ENCODE data around the gene CUBN.

Gene CUBN

DNA sequence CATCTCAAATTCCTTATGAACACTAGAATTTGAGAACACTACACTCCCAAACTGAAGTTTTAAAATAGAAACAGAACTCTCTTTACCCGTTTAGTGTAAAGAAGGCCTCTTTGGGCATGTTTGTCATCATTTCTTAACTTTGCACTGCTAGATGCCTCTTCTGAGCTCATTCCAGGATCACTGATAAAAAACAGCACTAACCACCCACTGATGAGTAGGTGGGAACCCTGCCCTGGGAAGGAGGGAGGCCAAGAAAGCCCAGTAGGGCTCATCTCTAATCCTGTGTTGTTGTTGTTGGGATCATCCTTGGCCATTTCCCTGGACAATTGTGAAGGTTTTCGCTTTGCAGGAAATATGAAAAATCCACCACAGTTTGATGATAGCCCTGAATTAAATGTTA lies 68.2 kb downstream of the CUBN start:
- peak overlapping the region; percentile 20 for H2AFZ ChIP-seq (ENCODE audit: low read length, unreplicated experiment)

DNA sequence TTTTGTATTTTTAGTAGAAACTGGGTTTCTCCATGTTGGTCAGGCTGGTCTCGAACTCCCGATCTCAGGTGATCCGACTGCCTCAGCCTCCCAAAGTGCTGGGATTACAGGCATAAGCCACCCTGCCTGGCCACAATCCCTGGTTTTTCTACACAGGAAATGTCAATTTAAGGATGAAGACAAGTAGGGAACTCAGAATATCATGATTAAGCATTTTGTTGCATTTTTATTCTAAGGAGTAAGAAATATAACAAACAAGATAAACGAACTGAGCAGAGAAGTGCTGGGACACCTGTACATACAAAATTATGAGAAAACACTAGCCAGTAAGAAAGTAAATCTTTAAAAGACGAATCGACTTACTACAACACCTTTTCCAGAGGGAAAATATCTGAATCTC lies 69.3 kb downstream of the CUBN start:
- no peak overlapping the region for H2AFZ ChIP-seq (ENCODE audit: low read length, unreplicated experiment)
- peak overlapping the region; percentile 100 for H3K27ac ChIP-seq (ENCODE audit: low read depth, low read length)
- no peaks in the 10 kb centered on the region for H3K27me3 ChIP-seq (ENCODE audit: insufficient read depth, low read length)
- H3K79me2 ChIP-seq (ENCODE audit: control insufficient read depth, insufficient read depth, low read length, unreplicated experiment) = no peaks in the 10 kb centered on the region
- no peak overlapping the region for H3K4me3 ChIP-seq (ENCODE audit: low read depth, low read length)
- H3K36me3 ChIP-seq (ENCODE audit: insufficient read depth, low read length) = no peaks in the 10 kb centered on the region
- H3K4me1 ChIP-seq (ENCODE audit: control insufficient read depth, insufficient read depth, low read length, unreplicated experiment) = peaks cover 69% of the 10 kb centered on the region

More for the DNA sequence above, 68.2 kb downstream of the CUBN start:
- H3K27me3 ChIP-seq (ENCODE audit: insufficient read depth, low read length) = no peaks in the 10 kb centered on the region
- H3K36me3 ChIP-seq (ENCODE audit: insufficient read depth, low read length) = no peaks in the 10 kb centered on the region
- H3K4me3 ChIP-seq (ENCODE audit: low read depth, low read length) = peak overlapping the region; percentile 57; the same call in 1 of the 2 replicates
- H3K4me1 ChIP-seq (ENCODE audit: control insufficient read depth, insufficient read depth, low read length, unreplicated experiment) = peaks cover 65% of the 10 kb centered on the region
- peak overlapping the region; percentile 100 for H3K27ac ChIP-seq (ENCODE audit: low read depth, low read length)
- no peaks in the 10 kb centered on the region for H3K79me2 ChIP-seq (ENCODE audit: control insufficient read depth, insufficient read depth, low read length, unreplicated experiment)

DNA sequence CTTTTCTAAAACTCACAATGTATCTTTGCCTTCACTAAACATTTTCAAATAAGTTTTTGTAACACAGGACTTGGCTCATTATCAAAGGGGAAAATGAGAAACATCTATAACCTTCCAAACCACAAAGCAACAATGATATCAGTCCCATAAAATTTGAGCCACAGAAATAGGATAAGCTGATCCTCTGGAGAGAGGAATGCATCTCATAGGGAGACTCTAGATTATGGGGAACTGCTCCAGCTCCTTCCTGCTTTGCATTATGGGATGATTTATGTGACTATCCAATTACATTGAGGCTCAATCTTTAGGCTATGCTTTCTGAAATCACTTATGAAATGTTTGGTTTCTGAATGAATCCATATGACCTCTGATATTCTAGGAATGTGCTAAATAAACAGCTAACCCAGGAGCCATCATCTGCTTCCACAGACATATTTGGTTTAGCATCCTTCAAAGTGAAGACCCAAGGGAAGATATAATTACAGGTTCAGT lies 70.4 kb downstream of the CUBN start:
- Histone ChIP-seq H3K36me3 (ENCODE audit: insufficient read depth, low read length) (no peaks in the 10 kb centered on the region), H3K4me1 (ENCODE audit: control insufficient read depth, insufficient read depth, low read length, unreplicated experiment) (peaks cover 64% of the 10 kb centered on the region), H3K79me2 (ENCODE audit: control insufficient read depth, insufficient read depth, low read length, unreplicated experiment) (no peaks in the 10 kb centered on the region), H2AFZ (ENCODE audit: low read length, unreplicated experiment) (peak overlapping the region; percentile 76), H3K4me3 (ENCODE audit: low read depth, low read length) (no peak overlapping the region), H3K27me3 (ENCODE audit: insufficient read depth, low read length) (no peaks in the 10 kb centered on the region), H3K27ac (ENCODE audit: low read depth, low read length) (peak overlapping the region; percentile 88)

DNA sequence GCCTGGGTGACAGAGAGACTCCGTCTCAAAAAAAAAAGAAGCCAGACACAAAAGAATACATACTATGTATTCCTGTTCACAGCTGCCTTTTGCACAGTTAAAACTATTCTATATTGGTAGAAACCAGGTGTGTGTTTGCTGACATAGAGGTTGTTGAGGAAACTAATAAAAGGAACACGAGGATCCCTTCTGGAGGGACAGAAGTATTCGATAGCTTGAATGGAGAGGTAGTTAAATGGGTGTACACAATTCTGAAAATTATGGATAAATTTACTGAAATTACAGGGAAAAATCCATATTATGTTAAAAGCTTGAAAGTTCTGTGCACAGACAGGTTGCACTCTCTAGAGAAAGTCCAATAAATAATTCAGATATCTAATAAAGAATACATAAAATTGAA lies 71.5 kb downstream of the CUBN start:
- Histone ChIP-seq H3K79me2 (ENCODE audit: control insufficient read depth, insufficient read depth, low read length, unreplicated experiment) (no peaks in the 10 kb centered on the region), H2AFZ (ENCODE audit: low read length, unreplicated experiment) (no peak overlapping the region), H3K27me3 (ENCODE audit: insufficient read depth, low read length) (no peaks in the 10 kb centered on the region), H3K27ac (ENCODE audit: low read depth, low read length) (no peak overlapping the region), H3K4me3 (ENCODE audit: low read depth, low read length) (no peak overlapping the region), H3K36me3 (ENCODE audit: insufficient read depth, low read length) (no peaks in the 10 kb centered on the region), H3K4me1 (ENCODE audit: control insufficient read depth, insufficient read depth, low read length, unreplicated experiment) (peaks cover 54% of the 10 kb centered on the region)

DNA sequence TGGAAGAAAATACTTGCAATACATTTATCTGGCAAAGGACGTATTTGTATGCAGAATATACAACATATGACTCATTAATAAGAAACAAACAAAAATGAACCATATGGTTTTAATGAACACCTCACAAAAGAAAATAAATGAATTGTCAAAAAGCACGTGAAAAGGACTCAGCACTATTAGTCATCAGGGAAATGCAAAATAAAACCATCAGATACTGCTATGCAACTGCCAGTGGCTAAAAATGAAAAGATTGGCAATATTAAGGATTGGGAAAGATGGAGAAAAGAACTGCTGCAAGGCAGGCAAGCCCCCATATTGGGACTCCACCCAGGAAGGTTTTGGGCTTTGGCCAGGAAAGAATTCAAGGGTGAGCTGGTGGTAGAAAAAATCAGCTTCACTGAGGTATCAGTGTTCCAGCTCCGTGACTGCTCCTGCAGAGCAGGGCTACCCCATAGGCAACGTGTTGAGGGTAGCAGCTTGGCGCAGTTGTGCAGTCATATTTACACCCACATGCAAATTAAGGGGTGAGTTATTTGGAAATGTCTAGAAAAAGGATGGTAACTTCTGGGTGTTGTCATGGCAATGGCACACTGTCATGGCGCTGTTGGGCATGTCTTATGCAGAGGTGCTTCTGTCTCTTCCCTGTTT lies 72.7 kb downstream of the CUBN start:
- no peak overlapping the region for H3K4me3 ChIP-seq (ENCODE audit: low read depth, low read length)
- no peaks in the 10 kb centered on the region for H3K36me3 ChIP-seq (ENCODE audit: insufficient read depth, low read length)
- H3K4me1 ChIP-seq (ENCODE audit: control insufficient read depth, insufficient read depth, low read length, unreplicated experiment) = peaks cover 44% of the 10 kb centered on the region
- H3K27me3 ChIP-seq (ENCODE audit: insufficient read depth, low read length) = no peaks in the 10 kb centered on the region
- no peak overlapping the region for H2AFZ ChIP-seq (ENCODE audit: low read length, unreplicated experiment)
- peak overlapping the region; percentile 61 for H3K27ac ChIP-seq (ENCODE audit: low read depth, low read length)
- no peaks in the 10 kb centered on the region for H3K79me2 ChIP-seq (ENCODE audit: control insufficient read depth, insufficient read depth, low read length, unreplicated experiment)

DNA sequence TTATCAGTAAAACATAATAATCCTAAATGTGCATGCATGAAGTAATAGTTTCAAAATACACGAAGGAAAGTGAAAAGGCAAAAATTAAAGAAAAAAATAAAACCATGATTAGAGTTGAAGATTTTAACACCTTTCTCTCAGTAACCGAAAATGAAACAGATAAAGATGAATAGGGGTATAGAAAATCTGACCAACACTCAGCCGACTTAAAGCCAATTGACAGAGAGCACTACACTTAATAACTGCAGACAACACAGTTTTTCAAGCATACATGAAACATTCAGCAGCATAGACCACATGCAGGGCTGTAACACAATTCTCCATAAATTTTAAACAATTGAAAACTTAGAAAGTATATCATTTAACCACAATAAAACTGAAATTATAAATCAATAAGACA lies 76.1 kb downstream of the CUBN start:
- Histone ChIP-seq H2AFZ (ENCODE audit: low read length, unreplicated experiment) (no peak overlapping the region), H3K4me3 (ENCODE audit: low read depth, low read length) (no peak overlapping the region), H3K27ac (ENCODE audit: low read depth, low read length) (no peak overlapping the region), H3K27me3 (ENCODE audit: insufficient read depth, low read length) (no peaks in the 10 kb centered on the region), H3K79me2 (ENCODE audit: control insufficient read depth, insufficient read depth, low read length, unreplicated experiment) (no peaks in the 10 kb centered on the region), H3K36me3 (ENCODE audit: insufficient read depth, low read length) (no peaks in the 10 kb centered on the region), H3K4me1 (ENCODE audit: control insufficient read depth, insufficient read depth, low read length, unreplicated experiment) (peaks cover 19% of the 10 kb centered on the region)

DNA sequence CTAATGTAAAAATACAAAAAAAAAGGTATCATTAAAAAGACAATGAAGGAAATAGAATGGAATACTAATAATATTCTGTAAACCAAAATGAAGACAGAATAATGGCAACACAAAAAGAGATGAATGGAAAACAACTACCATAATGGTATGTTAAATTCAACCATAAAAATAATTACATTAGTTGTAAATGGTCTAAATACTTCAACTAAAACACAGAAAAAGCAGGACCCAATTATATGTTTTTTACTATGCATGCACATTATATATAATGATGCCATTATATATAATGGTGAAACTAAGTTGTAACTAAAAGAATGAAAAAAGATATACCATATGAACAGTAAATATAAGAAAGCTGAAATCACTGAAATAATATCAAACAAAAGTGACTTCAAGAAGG lies 76.5 kb downstream of the CUBN start:
- no peak overlapping the region for H3K4me3 ChIP-seq (ENCODE audit: low read depth, low read length)
- H3K79me2 ChIP-seq (ENCODE audit: control insufficient read depth, insufficient read depth, low read length, unreplicated experiment) = no peaks in the 10 kb centered on the region

DNA sequence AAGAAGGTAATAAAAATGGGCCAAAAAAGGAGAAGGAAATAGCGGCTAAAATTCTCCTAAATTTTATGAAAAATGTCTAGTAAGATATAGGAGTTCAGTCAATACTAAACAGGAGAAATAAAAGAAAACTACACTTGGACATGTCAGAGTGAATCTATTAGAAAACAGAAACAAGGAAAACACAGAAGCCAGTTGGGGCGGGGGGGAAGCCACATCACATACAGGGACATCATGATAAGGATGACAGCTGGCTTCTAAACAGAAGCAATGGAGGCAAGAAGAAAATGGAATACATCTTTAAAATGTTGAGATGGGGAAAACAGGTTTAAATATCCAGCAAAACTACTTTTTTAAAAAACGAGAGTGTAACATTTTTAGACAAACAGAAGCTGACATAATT lies 77.8 kb downstream of the CUBN start:
- peaks cover 8% of the 10 kb centered on the region for H3K4me1 ChIP-seq (ENCODE audit: control insufficient read depth, insufficient read depth, low read length, unreplicated experiment)
- H3K27ac ChIP-seq (ENCODE audit: low read depth, low read length) = no peak overlapping the region
- no peaks in the 10 kb centered on the region for H3K36me3 ChIP-seq (ENCODE audit: insufficient read depth, low read length)
- no peaks in the 10 kb centered on the region for H3K79me2 ChIP-seq (ENCODE audit: control insufficient read depth, insufficient read depth, low read length, unreplicated experiment)
- no peak overlapping the region for H3K4me3 ChIP-seq (ENCODE audit: low read depth, low read length)
- H2AFZ ChIP-seq (ENCODE audit: low read length, unreplicated experiment) = no peak overlapping the region
- no peaks in the 10 kb centered on the region for H3K27me3 ChIP-seq (ENCODE audit: insufficient read depth, low read length)

More for the DNA sequence above, 76.5 kb downstream of the CUBN start:
- Histone ChIP-seq H2AFZ (ENCODE audit: low read length, unreplicated experiment) (no peak overlapping the region), H3K27me3 (ENCODE audit: insufficient read depth, low read length) (no peaks in the 10 kb centered on the region), H3K27ac (ENCODE audit: low read depth, low read length) (no peak overlapping the region), H3K36me3 (ENCODE audit: insufficient read depth, low read length) (no peaks in the 10 kb centered on the region), H3K4me1 (ENCODE audit: control insufficient read depth, insufficient read depth, low read length, unreplicated experiment) (peaks cover 17% of the 10 kb centered on the region)

DNA sequence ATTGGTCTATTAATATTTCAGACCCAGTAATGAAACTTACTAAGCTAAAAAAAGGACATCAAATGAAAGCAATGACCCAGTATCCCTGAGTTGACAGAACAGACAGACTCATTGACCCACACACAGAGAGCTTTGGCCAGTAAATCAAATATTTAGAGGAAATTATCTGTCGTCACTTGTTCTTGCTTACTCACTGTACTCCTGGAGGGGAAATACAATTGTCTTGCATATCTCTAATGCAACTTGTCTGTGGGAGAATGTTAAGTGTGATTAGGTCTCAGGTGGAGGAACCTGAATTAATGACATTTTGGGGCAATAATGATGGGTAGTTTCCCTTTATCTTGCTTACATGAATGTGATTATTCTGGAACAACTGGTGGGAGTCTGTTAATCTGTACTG lies 80.4 kb downstream of the CUBN start:
- no peaks in the 10 kb centered on the region for H3K27me3 ChIP-seq (ENCODE audit: insufficient read depth, low read length)
- no peak overlapping the region for H3K4me3 ChIP-seq (ENCODE audit: low read depth, low read length)
- H3K36me3 ChIP-seq (ENCODE audit: insufficient read depth, low read length) = no peaks in the 10 kb centered on the region
- no peak overlapping the region for H3K27ac ChIP-seq (ENCODE audit: low read depth, low read length)
- H2AFZ ChIP-seq (ENCODE audit: low read length, unreplicated experiment) = no peak overlapping the region
- peaks cover 4% of the 10 kb centered on the region for H3K4me1 ChIP-seq (ENCODE audit: control insufficient read depth, insufficient read depth, low read length, unreplicated experiment)
- H3K79me2 ChIP-seq (ENCODE audit: control insufficient read depth, insufficient read depth, low read length, unreplicated experiment) = no peaks in the 10 kb centered on the region

DNA sequence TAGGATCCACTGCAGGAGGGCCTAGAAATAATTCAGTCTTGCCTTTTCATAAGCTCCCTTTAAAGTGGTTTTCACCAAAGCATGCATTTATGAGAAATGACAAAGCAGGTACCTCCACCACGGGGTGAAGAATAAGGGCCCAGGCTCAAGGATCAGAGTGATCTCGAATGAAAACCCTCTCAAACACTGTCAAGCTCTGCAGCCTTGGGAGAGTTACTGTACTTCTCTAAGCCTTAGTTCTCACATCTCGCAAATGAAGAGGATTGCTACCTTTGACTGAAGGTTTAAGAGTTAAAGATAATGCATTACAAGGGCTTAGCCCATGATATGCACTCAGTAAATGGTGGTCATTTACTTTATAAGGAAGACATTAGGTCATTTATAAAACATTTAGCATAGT lies 81.7 kb downstream of the CUBN start:
- Histone ChIP-seq H3K27ac (ENCODE audit: low read depth, low read length) (no peak overlapping the region), H3K4me3 (ENCODE audit: low read depth, low read length) (no peak overlapping the region), H3K4me1 (ENCODE audit: control insufficient read depth, insufficient read depth, low read length, unreplicated experiment) (peaks cover 10% of the 10 kb centered on the region), H2AFZ (ENCODE audit: low read length, unreplicated experiment) (no peak overlapping the region), H3K79me2 (ENCODE audit: control insufficient read depth, insufficient read depth, low read length, unreplicated experiment) (no peaks in the 10 kb centered on the region), H3K27me3 (ENCODE audit: insufficient read depth, low read length) (no peaks in the 10 kb centered on the region), H3K36me3 (ENCODE audit: insufficient read depth, low read length) (no peaks in the 10 kb centered on the region)

DNA sequence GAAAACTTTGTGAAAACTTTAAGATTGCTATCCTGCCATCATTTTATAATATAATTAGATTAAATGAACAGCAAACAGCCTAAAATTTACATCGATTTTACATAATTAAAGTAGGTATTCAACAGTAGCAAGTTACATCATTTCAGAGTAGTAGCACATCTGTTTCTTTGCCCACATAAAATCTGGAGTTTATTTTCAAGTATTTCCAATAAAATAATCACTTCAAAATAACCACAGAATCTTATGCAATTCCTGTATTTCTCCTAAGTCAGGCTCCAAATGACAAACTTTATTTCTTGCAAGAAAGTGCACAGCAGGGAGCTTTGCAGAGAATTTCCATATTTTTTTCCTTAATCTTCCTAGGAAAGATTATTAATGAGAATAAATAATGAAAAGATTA lies 82.6 kb downstream of the CUBN start:
- Histone ChIP-seq H3K79me2 (ENCODE audit: control insufficient read depth, insufficient read depth, low read length, unreplicated experiment) (no peaks in the 10 kb centered on the region), H3K27ac (ENCODE audit: low read depth, low read length) (no peak overlapping the region), H3K4me3 (ENCODE audit: low read depth, low read length) (no peak overlapping the region), H3K36me3 (ENCODE audit: insufficient read depth, low read length) (no peaks in the 10 kb centered on the region), H2AFZ (ENCODE audit: low read length, unreplicated experiment) (no peak overlapping the region), H3K27me3 (ENCODE audit: insufficient read depth, low read length) (no peaks in the 10 kb centered on the region), H3K4me1 (ENCODE audit: control insufficient read depth, insufficient read depth, low read length, unreplicated experiment) (peaks cover 10% of the 10 kb centered on the region)

Measured in ACC112 (cell line).